OCI-LY3 (cell line): ENCODE results near the gene UBLCP1.

Experiments used
- H2AFZ ChIP-seq: fragments of 200-600, 300-600 bp; shearing (Covaris generic); 2 replicates; pipeline ENCODE4 v1.6.0; 2014; ENCODE audit warnings: antibody characterized with exemption, low read depth, low read length
- H3K27ac ChIP-seq: fragments of 200-600, 300-600 bp; sonication (generic); 2 replicates; pipeline ENCODE4 v1.5.1; 2014; ENCODE audit warnings: mild to moderate bottlenecking, low read length, moderate library complexity, mixed read lengths
- H3K27me3 ChIP-seq: fragments of 200-600, 300-600 bp; sonication (generic); 2 replicates; pipeline ENCODE4 v1.6.1; 2014; ENCODE audit warnings: low read depth, low read length, mixed read lengths
- H3K36me3 ChIP-seq: fragments of 200-600, 300-600 bp; sonication (generic); replicated peaks from 2 replicates; pipeline ENCODE3; 2014; ENCODE audit warnings: low read depth, low read length, mixed read lengths
- H3K4me1 ChIP-seq: fragments of 300-600, 200-600 bp; sonication (generic); 2 replicates; pipeline ENCODE4 v1.6.1; 2014; ENCODE audit warnings: low read length, mixed read lengths
- H3K4me2 ChIP-seq: fragments of 200-600, 300-600 bp; sonication (generic); 2 replicates; pipeline ENCODE4 v1.6.1; 2014; ENCODE audit warnings: low read length, mixed read lengths
- H3K4me3 ChIP-seq: fragments of 300-600, 200-600 bp; sonication (generic); 2 replicates; pipeline ENCODE4 v1.5.1; 2014; ENCODE audit warnings: antibody characterized with exemption, mild to moderate bottlenecking, low read length, moderate library complexity
- H3K79me2 ChIP-seq: fragments of 300-600, 200-600 bp; shearing (Covaris generic); 2 replicates; pipeline ENCODE4 v1.6.1; 2014; ENCODE audit warnings: mild to moderate bottlenecking, low read length, mixed read lengths
- H3K9ac ChIP-seq: fragments of 300-600, 200-600 bp; shearing (Covaris generic); 2 replicates; pipeline ENCODE4 v1.6.0; 2014; ENCODE audit warnings: mild to moderate bottlenecking, low read length, moderate library complexity
- H3K9me3 ChIP-seq: fragments of 200-600, 300-600 bp; shearing (Covaris generic); 2 replicates; pipeline ENCODE4 v1.6.1; 2014; ENCODE audit warnings: low read length, mixed read lengths; ENCODE audit not compliant: insufficient read depth
- H4K20me1 ChIP-seq: fragments of 200-600, 300-600 bp; sonication (generic); 2 replicates; pipeline ENCODE4 v1.6.1; 2016; ENCODE audit warnings: low read length, mixed read lengths; ENCODE audit not compliant: insufficient read depth
- EZH2phosphoT487 ChIP-seq: fragments of 200-600 bp; shearing (Covaris generic); IDR thresholded peaks from 2 replicates; pipeline ENCODE4 v1.6.1; 2018; ENCODE audit warnings: antibody characterized with exemption, mixed run types, low read depth
- TF ChIP-seq, protein P1 (sequence below): fragments of 200-600, 300-600 bp; sonication (generic); IDR thresholded peaks from 2 replicates; pipeline ENCODE4 v1.5.1; 2014; ENCODE audit warnings: antibody characterized with exemption, low read length, low read depth

UBLCP1 gene

GRCh38 chr5:159241946-159242552, 21.0 kb upstream of the UBLCP1 start:
- H3K4me2 ChIP-seq, result no peak overlapping the region
- H3K36me3 ChIP-seq, result no peaks in the 10 kb centered on the region
- H3K79me2 ChIP-seq, result no peaks in the 10 kb centered on the region
- H3K27me3 ChIP-seq, result no peaks in the 10 kb centered on the region
- no peaks in the 10 kb centered on the region for H4K20me1 ChIP-seq
- no peak overlapping the region for H3K4me3 ChIP-seq
- no peak overlapping the region for H3K27ac ChIP-seq
- H3K9me3 ChIP-seq, result no peaks in the 10 kb centered on the region
- no peak overlapping the region for H2AFZ ChIP-seq
- no peaks in the 10 kb centered on the region for H3K4me1 ChIP-seq
- H3K9ac ChIP-seq, result no peak overlapping the region
- TF ChIP-seq EZH2phosphoT487, result no peak
- TF ChIP-seq, protein P1, sequence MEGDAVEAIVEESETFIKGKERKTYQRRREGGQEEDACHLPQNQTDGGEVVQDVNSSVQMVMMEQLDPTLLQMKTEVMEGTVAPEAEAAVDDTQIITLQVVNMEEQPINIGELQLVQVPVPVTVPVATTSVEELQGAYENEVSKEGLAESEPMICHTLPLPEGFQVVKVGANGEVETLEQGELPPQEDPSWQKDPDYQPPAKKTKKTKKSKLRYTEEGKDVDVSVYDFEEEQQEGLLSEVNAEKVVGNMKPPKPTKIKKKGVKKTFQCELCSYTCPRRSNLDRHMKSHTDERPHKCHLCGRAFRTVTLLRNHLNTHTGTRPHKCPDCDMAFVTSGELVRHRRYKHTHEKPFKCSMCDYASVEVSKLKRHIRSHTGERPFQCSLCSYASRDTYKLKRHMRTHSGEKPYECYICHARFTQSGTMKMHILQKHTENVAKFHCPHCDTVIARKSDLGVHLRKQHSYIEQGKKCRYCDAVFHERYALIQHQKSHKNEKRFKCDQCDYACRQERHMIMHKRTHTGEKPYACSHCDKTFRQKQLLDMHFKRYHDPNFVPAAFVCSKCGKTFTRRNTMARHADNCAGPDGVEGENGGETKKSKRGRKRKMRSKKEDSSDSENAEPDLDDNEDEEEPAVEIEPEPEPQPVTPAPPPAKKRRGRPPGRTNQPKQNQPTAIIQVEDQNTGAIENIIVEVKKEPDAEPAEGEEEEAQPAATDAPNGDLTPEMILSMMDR, result no peak

GRCh38 chr5:159242656-159243055, 20.4 kb upstream of the UBLCP1 start:
- Histone ChIP-seq H3K36me3 (no peaks in the 10 kb centered on the region), H4K20me1 (no peaks in the 10 kb centered on the region), H3K4me3 (no peak overlapping the region), H3K4me2 (no peak overlapping the region), H2AFZ (no peak overlapping the region), H3K27me3 (no peaks in the 10 kb centered on the region), H3K9me3 (no peaks in the 10 kb centered on the region), H3K79me2 (no peaks in the 10 kb centered on the region), H3K4me1 (no peaks in the 10 kb centered on the region), H3K9ac (no peak overlapping the region), H3K27ac (no peak overlapping the region)
- TF ChIP-seq EZH2phosphoT487, result no peak
- TF ChIP-seq, protein P1, result no peak

- Histone ChIP-seq H3K9ac (no peak overlapping the region), H2AFZ (no peak overlapping the region), H3K4me1 (no peaks in the 10 kb centered on the region), H3K79me2 (no peaks in the 10 kb centered on the region), H3K9me3 (no peaks in the 10 kb centered on the region), H3K27me3 (no peaks in the 10 kb centered on the region), H3K4me2 (no peak overlapping the region), H3K4me3 (no peak overlapping the region), H4K20me1 (no peaks in the 10 kb centered on the region), H3K27ac (no peak overlapping the region), H3K36me3 (no peaks in the 10 kb centered on the region)
- TF ChIP-seq, protein P1, result no peak
- no peak for TF ChIP-seq EZH2phosphoT487
Observed at GRCh38 chr5:159243385-159243784, 19.7 kb upstream of the UBLCP1 start.

GRCh38 chr5:159244163-159244562, 18.9 kb upstream of the UBLCP1 start:
- Histone ChIP-seq H3K4me1 (no peaks in the 10 kb centered on the region), H3K4me3 (no peak overlapping the region), H4K20me1 (no peaks in the 10 kb centered on the region), H3K79me2 (no peaks in the 10 kb centered on the region), H3K27me3 (no peaks in the 10 kb centered on the region), H3K27ac (no peak overlapping the region), H2AFZ (no peak overlapping the region), H3K9ac (no peak overlapping the region), H3K36me3 (no peaks in the 10 kb centered on the region), H3K9me3 (no peaks in the 10 kb centered on the region), H3K4me2 (no peak overlapping the region)
- TF ChIP-seq, protein P1, result no peak
- TF ChIP-seq EZH2phosphoT487, result no peak
